AG09319 (cell line): ENCODE results near the gene RALGPS2.
A peak's percentile ranks its signal among the peaks of the same experiment; 100 is the strongest.

Experiments used
- DNase-seq: peaks from one replicate; pipeline ENCODE4 v3.0.0-alpha.2; 2010; ENCODE audit warnings: low read depth; ENCODE audit errors: extremely low read depth
- CTCF ChIP-seq: IDR thresholded peaks from 2 replicates; pipeline ENCODE4 v1.5.1; 2011; ENCODE audit warnings: low read depth, mild to moderate bottlenecking, inconsistent platforms, low read length, moderate library complexity

The RALGPS2 gene

GRCh38 chr1:178939338-178940067 is 214.5 kb downstream of the RALGPS2 start:
- no peak for DNase-seq
- TF ChIP-seq CTCF: no peak

- no peak for TF ChIP-seq CTCF
- no peak for DNase-seq
Observed at GRCh38 chr1:178940068-178940765, 215.2 kb downstream of the RALGPS2 start.

GRCh38 chr1:178941261-178941689 is 216.2 kb downstream of the RALGPS2 start:
- no peak for DNase-seq
- TF ChIP-seq CTCF: no peak

GRCh38 chr1:178941849-178942248 is 216.8 kb downstream of the RALGPS2 start:
- DNase-seq: peak; percentile 46
- no peak for TF ChIP-seq CTCF

GRCh38 chr1:178942285-178943198 is 217.5 kb downstream of the RALGPS2 start:
- TF ChIP-seq CTCF: no peak
- no peak for DNase-seq

- DNase-seq: no peak
- no peak for TF ChIP-seq CTCF
Observed at GRCh38 chr1:178944729-178945128, 219.7 kb downstream of the RALGPS2 start.
